A549 (cell line): Measurements from ENCODE around the gene ERFL. TPM values are rescaled to one million over a fixed set of nuclear protein-coding genes. Genes with fewer than 3 reads are reported as not detected.

Source experiments
- ATAC-seq, 2 experiments: fragments of 200-7000 bp in 1 of 2; fragments of >200 bp in 1 of 2; cut with Nextera tagmentation in 1 of 2; cut with Tn5 transposase in 1 of 2; 3 replicates each; pipeline versions ENCODE4 v1.8.0 to v1.9.1; 2018 to 2020; ENCODE audit warnings: mild to moderate bottlenecking in 1 of 2, moderate library complexity in 1 of 2
- CTCF ChIA-PET: fragments of 300-600 bp; sonication (Branson Sonifier 250); formaldehyde crosslinking; extraction: SDS; loops from one replicate; lab custom pipeline; 2021; ENCODE audit warnings: antibody characterized with exemption, inconsistent platforms; lab: Yijun Ruan, JAX
- POLR2A ChIA-PET: fragments of 350-600 bp; formaldehyde crosslinking; extraction: SDS; loops from one replicate; lab custom pipeline; 2021; ENCODE audit warnings: antibody characterized with exemption, inconsistent platforms; lab: Yijun Ruan, JAX
- DNase-seq, 2 experiments: peaks; one replicate each; pipeline versions ENCODE4 v3.0.0 to v3.0.0-alpha.2; 2011 to 2016; ENCODE audit warnings: low read depth in 1 of 2, low spot score in 1 of 2
- FAIRE-seq: peaks from 2 replicates; lab custom pipeline; 2011; peaks lifted over from hg19 to GRCh38; lab: Jason Lieb, UNC
- H3K27ac ChIP-seq, 2 experiments: fragments of >200 bp; sonication (Bioruptor Twin); formaldehyde crosslinking; 3 replicates each; pipeline ENCODE4 v1.5.1; 2016 to 2017
- H3K4me1 ChIP-seq: fragments of >200 bp; sonication (Bioruptor Twin); formaldehyde crosslinking; 3 replicates; pipeline ENCODE4 v1.6.1; 2016
- H3K4me2 ChIP-seq: fragments of >200 bp; sonication (Bioruptor Twin); formaldehyde crosslinking; 3 replicates; pipeline ENCODE4 v1.6.1; 2016
- H3K4me3 ChIP-seq: fragments of >200 bp; sonication (Bioruptor Twin); formaldehyde crosslinking; 3 replicates; pipeline ENCODE4 v1.5.1; 2016
- H3K9me3 ChIP-seq: fragments of >200 bp; sonication (Bioruptor Twin); formaldehyde crosslinking; 3 replicates; pipeline ENCODE4 v1.6.1; 2016
- ATOH8 ChIP-seq: fragments of 250-450 bp; sonication (Bioruptor Pico); IDR thresholded peaks from 2 replicates; pipeline ENCODE4 v1.5.0; 2020; ENCODE audit warnings: low read depth, mild to moderate bottlenecking, moderate library complexity
- BCL3 ChIP-seq: fragments of >200 bp; sonication (Bioruptor Twin); formaldehyde crosslinking; IDR thresholded peaks from 3 replicates; pipeline ENCODE4 v1.6.1; 2016
- CHD4 ChIP-seq: fragments of 200-600 bp; sonication (generic); IDR thresholded peaks from 2 replicates; pipeline ENCODE4 v1.6.1; 2016; ENCODE audit warnings: antibody characterized with exemption, mild to moderate bottlenecking, borderline replicate concordance
- CTCF ChIP-seq: fragments of >200 bp; sonication (Bioruptor Twin); formaldehyde crosslinking; IDR thresholded peaks from 3 replicates; pipeline ENCODE4 v1.5.1; 2016
- EHF ChIP-seq: fragments of 250-450 bp; sonication (Bioruptor Pico); IDR thresholded peaks from 2 replicates; pipeline ENCODE4 v1.5.0; 2020; ENCODE audit warnings: mild to moderate bottlenecking
- ELK1 ChIP-seq: fragments of 150-350 bp; IDR thresholded peaks from 2 replicates; pipeline ENCODE4 v1.6.1; 2014; ENCODE audit warnings: low read depth, mild to moderate bottlenecking, low read length
- FOSB ChIP-seq: fragments of 250-450 bp; sonication (Bioruptor Pico); IDR thresholded peaks from 2 replicates; pipeline ENCODE4 v1.5.0; 2020; ENCODE audit warnings: mild to moderate bottlenecking, moderate library complexity
- FOSL2 ChIP-seq, 2 experiments: fragments of 450-650 bp in 1 of 2; fragments of >200 bp in 1 of 2; sonication (Bioruptor Twin) in 1 of 2; formaldehyde crosslinking; IDR thresholded peaks; 2 replicates each; pipeline versions ENCODE4 v1.5.0 to v1.6.1; 2016 to 2020; ENCODE audit warnings: mild to moderate bottlenecking in 1 of 2, moderate library complexity in 1 of 2
- HDAC2 ChIP-seq: fragments of 200-600 bp; sonication (generic); IDR thresholded peaks from 2 replicates; pipeline ENCODE4 v1.6.1; 2016
- HEYL ChIP-seq: fragments of 250-450 bp; sonication (Bioruptor Pico); IDR thresholded peaks from 2 replicates; pipeline ENCODE4 v1.8.0; 2021; ENCODE audit warnings: mild to moderate bottlenecking, moderate library complexity
- HMGXB4 ChIP-seq: fragments of 250-450 bp; sonication (Bioruptor Pico); IDR thresholded peaks from 2 replicates; pipeline ENCODE4 v1.5.0; 2021; ENCODE audit warnings: mild to moderate bottlenecking, moderate library complexity, borderline replicate concordance
- HOXA7 ChIP-seq: fragments of 250-450 bp; sonication (Bioruptor Pico); IDR thresholded peaks from 2 replicates; pipeline ENCODE4 v1.5.0; 2020; ENCODE audit warnings: mild to moderate bottlenecking, moderate library complexity
- JUN ChIP-seq, 2 experiments: fragments of >200 bp; sonication (Bioruptor Twin); formaldehyde crosslinking; IDR thresholded peaks; 2 replicates in 1 of 2; 3 replicates in 1 of 2; pipeline ENCODE4 v1.6.1; 2016 to 2017
- KDM1A ChIP-seq: fragments of 200-600 bp; sonication (generic); IDR thresholded peaks from 2 replicates; pipeline ENCODE4 v1.6.1; 2016; ENCODE audit warnings: low read depth, mild to moderate bottlenecking
- KDM5A ChIP-seq: fragments of 200-600 bp; sonication (generic); IDR thresholded peaks from 2 replicates; pipeline ENCODE4 v1.6.1; 2016; ENCODE audit warnings: antibody characterized with exemption, mild to moderate bottlenecking
- MAFK ChIP-seq: fragments of 450-650 bp; IDR thresholded peaks from 2 replicates; pipeline ENCODE4 v1.6.1; 2014; ENCODE audit not compliant: partially characterized antibody
- MYC ChIP-seq: IDR thresholded peaks from 2 replicates; pipeline ENCODE4 v1.6.1; 2012; ENCODE audit warnings: mild to moderate bottlenecking, inconsistent platforms, low read length, improper control_type of control experiment, borderline replicate concordance
- NFE2L2 ChIP-seq: fragments of 150-350 bp; conservative IDR thresholded peaks from 2 replicates; pipeline ENCODE4 v1.6.1; 2014; ENCODE audit warnings: low read length
- NPAS2 ChIP-seq: fragments of 250-450 bp; sonication (Bioruptor Pico); IDR thresholded peaks from 2 replicates; pipeline ENCODE4 v1.8.0; 2022; ENCODE audit warnings: mild to moderate bottlenecking, moderate library complexity, borderline replicate concordance
- NR3C1 ChIP-seq: fragments of >200 bp; sonication (Bioruptor Twin); formaldehyde crosslinking; IDR thresholded peaks from 3 replicates; pipeline ENCODE4 v1.6.1; 2017
- PHF8 ChIP-seq: fragments of 200-600 bp; sonication (generic); IDR thresholded peaks from 2 replicates; pipeline ENCODE4 v1.6.1; 2016; ENCODE audit warnings: low read depth, mild to moderate bottlenecking, antibody characterized with exemption, moderate library complexity, borderline replicate concordance
- RFX5 ChIP-seq: fragments of 450-650 bp; IDR thresholded peaks from 2 replicates; pipeline ENCODE4 v1.7.1; 2014; ENCODE audit warnings: antibody characterized with exemption, mild to moderate bottlenecking, moderate library complexity
- RNF2 ChIP-seq: fragments of 200-600 bp; sonication (generic); IDR thresholded peaks from 2 replicates; pipeline ENCODE4 v1.6.1; 2016; ENCODE audit warnings: low read depth, mild to moderate bottlenecking, antibody characterized with exemption, moderate library complexity, borderline replicate concordance
- TFCP2L1 ChIP-seq: fragments of 250-450 bp; sonication (Bioruptor Pico); IDR thresholded peaks from 2 replicates; pipeline ENCODE4 v1.5.0; 2021; ENCODE audit warnings: mild to moderate bottlenecking
- TP53 ChIP-seq: fragments of 250-450 bp; sonication (Bioruptor Pico); IDR thresholded peaks from 2 replicates; pipeline ENCODE4 v1.5.0; 2021; ENCODE audit warnings: mild to moderate bottlenecking, moderate library complexity
- USF2 ChIP-seq: fragments of 450-650 bp; IDR thresholded peaks from 2 replicates; pipeline ENCODE4 v1.6.1; 2014; ENCODE audit warnings: antibody characterized with exemption
- ZC3H11A ChIP-seq: fragments of 450-650 bp; IDR thresholded peaks from 2 replicates; pipeline ENCODE4 v1.6.1; 2014; ENCODE audit warnings: antibody characterized with exemption, mild to moderate bottlenecking
- WGBS: methylation state at CpG from one replicate; pipeline ENCODE4 v1.1.6; 2017; ENCODE audit errors: missing lambda C conversion rate; 5-methylcytosine and 5-hydroxymethylcytosine counted together
- polyA plus RNA-seq, 4 experiments: library from polyadenylated mRNA; depleted of rRNA in 3 of 4; stranded (reverse); fragments of >200 nt; fragmentation: RNase III in 1 of 4; extraction: RNeasy Plus Mini Kit Qiagen cat#74134 plus additional on column Dnase treatment in 1 of 4; gene quantifications; 2 replicates in 3 of 4; 3 replicates in 1 of 4; pipeline ENCODE4 v1.2.3, GENCODE V29; 2011 to 2017

Gene ERFL
- polyA plus RNA-seq, 2 of the 4 experiments (the other 2 are of a cell fraction): 0.15 to 0.19 TPM

GRCh38 chr19:41883821-41884733 is 44.2 kb downstream of the ERFL start (continued):
- TF ChIP-seq ZC3H11A: no peak
- TF ChIP-seq TP53 (CRISPR knock-in tag): peak; percentile 48; the same call in 1 of the 2 replicates
- TF ChIP-seq HEYL (CRISPR knock-in tag): no peak
- TF ChIP-seq MYC: peak; percentile 79; the same call in 1 of the 2 replicates
- TF ChIP-seq NPAS2 (CRISPR knock-in tag): no peak
- 0 out of 2 replicates have a peak, but pooled peaks have one; percentile 30 for TF ChIP-seq EHF (CRISPR knock-in tag)
- TF ChIP-seq CHD4: peak; percentile 85
- peak; percentile 32; the same call in 1 of the 2 replicates for TF ChIP-seq FOSB (CRISPR knock-in tag)
- TF ChIP-seq ATOH8: peak; percentile 74; the same call in 1 of the 2 replicates
- TF ChIP-seq HDAC2: peak; percentile 99
- TF ChIP-seq JUN (IDR thresholded peaks at IDR 0.05): peak; percentile 96 to 100
- 0 out of 2 replicates have a peak, but pooled peaks have one; percentile 26 for TF ChIP-seq TFCP2L1 (CRISPR knock-in tag)

- POLR2A ChIA-PET: interaction anchor here (1.6 to 3.6 kb wide), 3 partner anchors 11 to 23 kb away, joined by 19 to 50 read pairs (median 23); partner anchors contain the start of gene RPS19
- 2% methylated on average over 23 of the region's 23 CpGs for WGBS
- peak; percentile 1 to 6; a peak in 4 of 6 replicates for ATAC-seq
- TF ChIP-seq ELK1: no peak
- TF ChIP-seq RNF2: peak; percentile 70; the same call in 1 of the 2 replicates
- no peak for TF ChIP-seq NFE2L2
- no peak for TF ChIP-seq USF2
- TF ChIP-seq BCL3: no peak
- TF ChIP-seq NR3C1: no peak
- TF ChIP-seq TP53 (CRISPR knock-in tag): no peak
- peak; percentile 44; the same call in 1 of the 2 replicates for TF ChIP-seq PHF8
- 0 out of 2 replicates have a peak, but pooled peaks have one; percentile 8 for TF ChIP-seq ATOH8
- TF ChIP-seq FOSL2 (IDR thresholded peaks at IDR 0.05): no peak
- peak; percentile 15; the same call in 1 of the 2 replicates for TF ChIP-seq FOSL2 (CRISPR knock-in tag; IDR thresholded peaks at IDR 0.05)
- no peak for TF ChIP-seq KDM1A
- TF ChIP-seq MAFK: no peak
- no peak for TF ChIP-seq RFX5
- TF ChIP-seq HMGXB4 (CRISPR knock-in tag): no peak
- no peak; the same call in 1 of the 2 replicates for TF ChIP-seq MYC
- no peak for TF ChIP-seq TFCP2L1 (CRISPR knock-in tag)
- TF ChIP-seq KDM5A: no peak
- 0 out of 2 replicates have a peak, but pooled peaks have one; percentile 11 for TF ChIP-seq HOXA7 (CRISPR knock-in tag)
- no peak for TF ChIP-seq CTCF
These were observed 44.8 kb downstream of the ERFL start for GRCh38 chr19:41883463-41883820.

More at GRCh38 chr19:41883463-41883820, 44.8 kb downstream of the ERFL start:
- Histone ChIP-seq H3K4me2 (peak overlapping the region; percentile 82), H3K4me3 (peak overlapping the region; percentile 78), H3K4me1 (peaks cover 15% of the 10 kb centered on the region), H3K27ac (peak overlapping the region; percentile 81 to 87), H3K9me3 (no peaks in the 10 kb centered on the region)
- DNase-seq (no peak), FAIRE-seq (no peak)
- CTCF ChIA-PET: interaction anchor here (1.0 to 6.5 kb wide), 9 partner anchors 10 to 74 kb away, joined by 3 to 63 read pairs (median 4); no protein-coding TSS in a partner anchor
